Measurements from ENCODE around the gene MYO15B.

The MYO15B gene

GRCh38 chr17:75587675-75588595 lies at the start of gene MYO15B:
MYO15B (plus strand) TSS chr17:75587800; CDS start chr17:75588058, 258 bp downstream.
- DNase-seq (ENCODE audit: low read depth in 3 of 3, low spot score in 1 of 3) = peak in 2 of 3 donors; percentile 35 to 42

GRCh38 chr17:75539967-75540729 lies 47.5 kb upstream of the MYO15B start:
- DNase-seq (ENCODE audit: low read depth in 3 of 3, low spot score in 1 of 3) = no peak

- DNase-seq (ENCODE audit: low read depth in 3 of 3, low spot score in 1 of 3) = no peak
Observed at GRCh38 chr17:75540923-75541503, 46.6 kb upstream of the MYO15B start.

GRCh38 chr17:75542229-75542628 lies 45.4 kb upstream of the MYO15B start:
- no peak for DNase-seq (ENCODE audit: low read depth in 3 of 3, low spot score in 1 of 3)

GRCh38 chr17:75542728-75543336 lies 44.8 kb upstream of the MYO15B start:
- no peak for DNase-seq (ENCODE audit: low read depth in 3 of 3, low spot score in 1 of 3)

GRCh38 chr17:75544250-75544649 lies 43.4 kb upstream of the MYO15B start:
- no peak for DNase-seq (ENCODE audit: low read depth in 3 of 3, low spot score in 1 of 3)

GRCh38 chr17:75546181-75546580 lies 41.4 kb upstream of the MYO15B start:
- no peak for DNase-seq (ENCODE audit: low read depth in 3 of 3, low spot score in 1 of 3)

- DNase-seq (ENCODE audit: low read depth in 3 of 3, low spot score in 1 of 3) = no peak
Observed at GRCh38 chr17:75547091-75547490, 40.5 kb upstream of the MYO15B start.

- DNase-seq (ENCODE audit: low read depth in 3 of 3, low spot score in 1 of 3) = no peak
Observed at GRCh38 chr17:75548813-75549212, 38.8 kb upstream of the MYO15B start.

GRCh38 chr17:75549246-75550138 lies 38.1 kb upstream of the MYO15B start:
- DNase-seq (ENCODE audit: low read depth in 3 of 3, low spot score in 1 of 3) = no peak

GRCh38 chr17:75550139-75550465 lies 37.5 kb upstream of the MYO15B start:
- no peak for DNase-seq (ENCODE audit: low read depth in 3 of 3, low spot score in 1 of 3)

GRCh38 chr17:75551266-75551665 lies 36.3 kb upstream of the MYO15B start:
- DNase-seq (ENCODE audit: low read depth in 3 of 3, low spot score in 1 of 3) = no peak

GRCh38 chr17:75552425-75553294 lies 34.9 kb upstream of the MYO15B start:
- DNase-seq (ENCODE audit: low read depth in 3 of 3, low spot score in 1 of 3) = no peak

- no peak for DNase-seq (ENCODE audit: low read depth in 3 of 3, low spot score in 1 of 3)
Observed at GRCh38 chr17:75553295-75554110, 34.1 kb upstream of the MYO15B start.

- no peak for DNase-seq (ENCODE audit: low read depth in 3 of 3, low spot score in 1 of 3)
Observed at GRCh38 chr17:75555679-75556153, 31.9 kb upstream of the MYO15B start.

- DNase-seq (ENCODE audit: low read depth in 3 of 3, low spot score in 1 of 3) = no peak
Observed at GRCh38 chr17:75557075-75557851, 30.3 kb upstream of the MYO15B start.

- no peak for DNase-seq (ENCODE audit: low read depth in 3 of 3, low spot score in 1 of 3)
Observed at GRCh38 chr17:75557852-75558665, 29.5 kb upstream of the MYO15B start.

Measured in stimulated activated CD4-positive, alpha-beta T cell treated with anti-CD3 and anti-CD28 coated beads, TNF-alpha, amount 100 ng/mL, for 1 hour (primary cell).